Neural cell (in vitro differentiated cells): ENCODE measurements around the gene AK2. TPM values are rescaled to one million over a fixed set of nuclear protein-coding genes. Genes with fewer than 3 reads are reported as not detected.

ENCODE experiments used
- H2AFZ ChIP-seq: fragments of 200-600, 300-800 bp; sonication (generic), shearing (Covaris generic); 2 replicates; pipeline ENCODE4 v1.6.0; 2014; ENCODE audit warnings: low read depth, mild to moderate bottlenecking, antibody characterized with exemption, low read length, moderate library complexity
- H3F3A ChIP-seq: fragments of 200-600 bp; shearing (Covaris generic); 2 replicates; pipeline ENCODE4 v1.6.1; 2016; ENCODE audit warnings: mild to moderate bottlenecking, moderate library complexity, mixed read lengths, antibody characterized with exemption, low read length; ENCODE audit not compliant: insufficient read depth, poor library complexity, severe bottlenecking
- H3K27ac ChIP-seq: fragments of 200-600, 300-800 bp; sonication (generic), shearing (Covaris generic); 2 replicates; pipeline ENCODE4 v1.5.1; 2014; ENCODE audit warnings: mild to moderate bottlenecking, low read length, moderate library complexity
- H3K27me3 ChIP-seq: fragments of 300-800, 200-600 bp; sonication (generic), shearing (Covaris generic); 2 replicates; pipeline ENCODE4 v1.6.0; 2014; ENCODE audit warnings: mild to moderate bottlenecking, low read depth, low read length, moderate library complexity; ENCODE audit not compliant: insufficient read depth
- H3K36me3 ChIP-seq: fragments of 300-800, 200-600 bp; sonication (generic), shearing (Covaris generic); 2 replicates; pipeline ENCODE4 v1.5.1; 2014; ENCODE audit warnings: mild to moderate bottlenecking, antibody characterized with exemption, low read length, moderate library complexity; ENCODE audit not compliant: insufficient read depth
- H3K4me2 ChIP-seq: fragments of 300-800, 200-600 bp; sonication (generic), shearing (Covaris generic); 2 replicates; pipeline ENCODE4 v1.6.0; 2014; ENCODE audit warnings: mild to moderate bottlenecking, low read length
- H3K4me3 ChIP-seq: fragments of 300-800, 200-600 bp; sonication (generic), shearing (Covaris generic); 2 replicates; pipeline ENCODE4 v1.5.1; 2014; ENCODE audit warnings: mild to moderate bottlenecking, low read length, moderate library complexity
- H3K79me2 ChIP-seq: fragments of 200-600 bp; shearing (Covaris generic); replicated peaks from 2 replicates; pipeline ENCODE4 v1.6.0; 2014; ENCODE audit warnings: mild to moderate bottlenecking, low read length, moderate library complexity; ENCODE audit not compliant: insufficient read depth
- H3K9ac ChIP-seq: fragments of 300-800, 200-600 bp; sonication (generic), shearing (Covaris generic); 2 replicates; pipeline ENCODE4 v1.6.1; 2016; ENCODE audit warnings: mild to moderate bottlenecking, low read length, mixed read lengths
- H3K9me2 ChIP-seq: fragments of 200-600 bp; shearing (Covaris generic); 2 replicates; pipeline ENCODE4 v1.6.1; 2016; ENCODE audit warnings: mild to moderate bottlenecking, low read length, mixed read lengths; ENCODE audit not compliant: insufficient read depth
- H3K9me3 ChIP-seq: fragments of 200-600, 300-800 bp; sonication (generic), shearing (Covaris generic); 2 replicates; pipeline ENCODE4 v1.6.1; 2016; ENCODE audit warnings: mild to moderate bottlenecking, mixed run types, low read length, moderate library complexity, mixed read lengths
- H4K20me1 ChIP-seq: fragments of 200-600 bp; shearing (Covaris generic); 2 replicates; pipeline ENCODE4 v1.6.1; 2016; ENCODE audit warnings: mild to moderate bottlenecking, mixed run types; ENCODE audit not compliant: insufficient read depth
- EP300 ChIP-seq: fragments of 450-650 bp; conservative IDR thresholded peaks from 2 replicates; pipeline ENCODE4 v1.6.1; 2014; ENCODE audit warnings: antibody characterized with exemption, mild to moderate bottlenecking, moderate library complexity; ENCODE audit not compliant: poor library complexity, severe bottlenecking
- EZH2 ChIP-seq: fragments of 200-600, 300-800 bp; shearing (Covaris generic), sonication (generic); IDR thresholded peaks from 2 replicates; pipeline ENCODE4 v1.6.1; 2014; ENCODE audit warnings: antibody characterized with exemption, low read length, borderline replicate concordance, mild to moderate bottlenecking; ENCODE audit not compliant: insufficient read depth, poor library complexity, severe bottlenecking
- MXI1 ChIP-seq: fragments of 450-650 bp; conservative IDR thresholded peaks from 2 replicates; pipeline ENCODE4 v1.6.1; 2014; ENCODE audit warnings: antibody characterized with exemption, mild to moderate bottlenecking; ENCODE audit not compliant: poor library complexity, severe bottlenecking
- POLR2AphosphoS5 ChIP-seq: IDR thresholded peaks from 2 replicates; pipeline ENCODE4 v1.6.1; 2012
- RAD21 ChIP-seq: fragments of 450-650 bp; conservative IDR thresholded peaks from 2 replicates; pipeline ENCODE4 v1.6.1; 2014; ENCODE audit warnings: antibody characterized with exemption, mild to moderate bottlenecking, moderate library complexity
- SMC3 ChIP-seq: fragments of 450-650 bp; conservative IDR thresholded peaks from 2 replicates; pipeline ENCODE4 v1.6.1; 2014; ENCODE audit warnings: antibody characterized with exemption, mild to moderate bottlenecking, moderate library complexity; ENCODE audit not compliant: poor library complexity
- TAF1 ChIP-seq: IDR thresholded peaks from 2 replicates; pipeline ENCODE4 v1.6.1; 2012; ENCODE audit warnings: low read depth
- polyA plus RNA-seq: library from polyadenylated mRNA; depleted of rRNA; stranded (reverse); fragments of >200 nt; gene quantifications from 2 replicates; pipeline ENCODE4 v1.2.3, GENCODE V29; 2014
- TF ChIP-seq, protein P1 (sequence below): fragments of 450-650 bp; IDR thresholded peaks from 2 replicates; pipeline ENCODE4 v1.5.1; 2014; ENCODE audit warnings: antibody characterized with exemption, mild to moderate bottlenecking, moderate library complexity; ENCODE audit not compliant: poor library complexity, severe bottlenecking
- TF ChIP-seq, protein P2 (sequence below): IDR thresholded peaks from 2 replicates; pipeline ENCODE4 v1.6.1; 2012; ENCODE audit warnings: borderline replicate concordance

AK2 gene
- polyA plus RNA-seq, 1 donor from 2014 or later, result 107 TPM

GRCh38 chr1:33009561-33009960 is 27.1 kb downstream of the AK2 start:
- H3K4me3 ChIP-seq, result no peak overlapping the region
- H2AFZ ChIP-seq, result no peak overlapping the region
- H3K9me3 ChIP-seq, result no peaks in the 10 kb centered on the region
- no peaks in the 10 kb centered on the region for H3K27me3 ChIP-seq
- H3K9ac ChIP-seq, result no peak overlapping the region
- H3K36me3 ChIP-seq, result peaks cover 10% of the 10 kb centered on the region
- H4K20me1 ChIP-seq, result no peaks in the 10 kb centered on the region
- no peak overlapping the region for H3K27ac ChIP-seq
- H3F3A ChIP-seq, result no peaks in the 10 kb centered on the region
- H3K9me2 ChIP-seq, result no peaks in the 10 kb centered on the region
- no peaks in the 10 kb centered on the region for H3K79me2 ChIP-seq
- H3K4me2 ChIP-seq, result no peak overlapping the region
- TF ChIP-seq SMC3 (no peak), MXI1 (no peak), EZH2 (no peak), TAF1 (no peak), RAD21 (no peak), EP300 (no peak), POLR2AphosphoS5 (no peak)
- TF ChIP-seq, protein P1, sequence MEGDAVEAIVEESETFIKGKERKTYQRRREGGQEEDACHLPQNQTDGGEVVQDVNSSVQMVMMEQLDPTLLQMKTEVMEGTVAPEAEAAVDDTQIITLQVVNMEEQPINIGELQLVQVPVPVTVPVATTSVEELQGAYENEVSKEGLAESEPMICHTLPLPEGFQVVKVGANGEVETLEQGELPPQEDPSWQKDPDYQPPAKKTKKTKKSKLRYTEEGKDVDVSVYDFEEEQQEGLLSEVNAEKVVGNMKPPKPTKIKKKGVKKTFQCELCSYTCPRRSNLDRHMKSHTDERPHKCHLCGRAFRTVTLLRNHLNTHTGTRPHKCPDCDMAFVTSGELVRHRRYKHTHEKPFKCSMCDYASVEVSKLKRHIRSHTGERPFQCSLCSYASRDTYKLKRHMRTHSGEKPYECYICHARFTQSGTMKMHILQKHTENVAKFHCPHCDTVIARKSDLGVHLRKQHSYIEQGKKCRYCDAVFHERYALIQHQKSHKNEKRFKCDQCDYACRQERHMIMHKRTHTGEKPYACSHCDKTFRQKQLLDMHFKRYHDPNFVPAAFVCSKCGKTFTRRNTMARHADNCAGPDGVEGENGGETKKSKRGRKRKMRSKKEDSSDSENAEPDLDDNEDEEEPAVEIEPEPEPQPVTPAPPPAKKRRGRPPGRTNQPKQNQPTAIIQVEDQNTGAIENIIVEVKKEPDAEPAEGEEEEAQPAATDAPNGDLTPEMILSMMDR, result no peak
- TF ChIP-seq, protein P2, sequence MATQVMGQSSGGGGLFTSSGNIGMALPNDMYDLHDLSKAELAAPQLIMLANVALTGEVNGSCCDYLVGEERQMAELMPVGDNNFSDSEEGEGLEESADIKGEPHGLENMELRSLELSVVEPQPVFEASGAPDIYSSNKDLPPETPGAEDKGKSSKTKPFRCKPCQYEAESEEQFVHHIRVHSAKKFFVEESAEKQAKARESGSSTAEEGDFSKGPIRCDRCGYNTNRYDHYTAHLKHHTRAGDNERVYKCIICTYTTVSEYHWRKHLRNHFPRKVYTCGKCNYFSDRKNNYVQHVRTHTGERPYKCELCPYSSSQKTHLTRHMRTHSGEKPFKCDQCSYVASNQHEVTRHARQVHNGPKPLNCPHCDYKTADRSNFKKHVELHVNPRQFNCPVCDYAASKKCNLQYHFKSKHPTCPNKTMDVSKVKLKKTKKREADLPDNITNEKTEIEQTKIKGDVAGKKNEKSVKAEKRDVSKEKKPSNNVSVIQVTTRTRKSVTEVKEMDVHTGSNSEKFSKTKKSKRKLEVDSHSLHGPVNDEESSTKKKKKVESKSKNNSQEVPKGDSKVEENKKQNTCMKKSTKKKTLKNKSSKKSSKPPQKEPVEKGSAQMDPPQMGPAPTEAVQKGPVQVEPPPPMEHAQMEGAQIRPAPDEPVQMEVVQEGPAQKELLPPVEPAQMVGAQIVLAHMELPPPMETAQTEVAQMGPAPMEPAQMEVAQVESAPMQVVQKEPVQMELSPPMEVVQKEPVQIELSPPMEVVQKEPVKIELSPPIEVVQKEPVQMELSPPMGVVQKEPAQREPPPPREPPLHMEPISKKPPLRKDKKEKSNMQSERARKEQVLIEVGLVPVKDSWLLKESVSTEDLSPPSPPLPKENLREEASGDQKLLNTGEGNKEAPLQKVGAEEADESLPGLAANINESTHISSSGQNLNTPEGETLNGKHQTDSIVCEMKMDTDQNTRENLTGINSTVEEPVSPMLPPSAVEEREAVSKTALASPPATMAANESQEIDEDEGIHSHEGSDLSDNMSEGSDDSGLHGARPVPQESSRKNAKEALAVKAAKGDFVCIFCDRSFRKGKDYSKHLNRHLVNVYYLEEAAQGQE, result no peak

- Histone ChIP-seq H3K9me3 (no peaks in the 10 kb centered on the region), H3K27me3 (no peaks in the 10 kb centered on the region), H3F3A (no peaks in the 10 kb centered on the region), H3K79me2 (no peaks in the 10 kb centered on the region), H3K4me2 (no peak overlapping the region), H3K4me3 (no peak overlapping the region), H3K9me2 (no peaks in the 10 kb centered on the region), H4K20me1 (no peaks in the 10 kb centered on the region), H3K36me3 (peaks cover 10% of the 10 kb centered on the region), H3K9ac (no peak overlapping the region), H3K27ac (no peak overlapping the region), H2AFZ (no peak overlapping the region)
- TF ChIP-seq POLR2AphosphoS5, result no peak
- no peak for TF ChIP-seq EP300
- TF ChIP-seq EZH2, result no peak
- TF ChIP-seq MXI1, result no peak
- TF ChIP-seq, protein P2, result no peak
- no peak for TF ChIP-seq RAD21
- TF ChIP-seq SMC3, result no peak
- TF ChIP-seq, protein P1, result no peak
Observed at GRCh38 chr1:33008051-33008914, 28.4 kb downstream of the AK2 start.
